ENCODE measurements around the gene MEGF6.

Gene MEGF6

GRCh38 chr1:3611170-3612019 lies at the start of gene MEGF6:
Gene MEGF6 (minus strand): TSS chr1:3611508. CDS start chr1:3611268, 240 bp downstream.
- DNase-seq (ENCODE audit: low read depth in 2 of 2, low spot score in 1 of 2) = peak; percentile 31 to 48

- DNase-seq (ENCODE audit: low read depth in 2 of 2, low spot score in 1 of 2) = no peak
Observed at GRCh38 chr1:3660704-3661103, 49.4 kb upstream of the MEGF6 start.

DNA sequence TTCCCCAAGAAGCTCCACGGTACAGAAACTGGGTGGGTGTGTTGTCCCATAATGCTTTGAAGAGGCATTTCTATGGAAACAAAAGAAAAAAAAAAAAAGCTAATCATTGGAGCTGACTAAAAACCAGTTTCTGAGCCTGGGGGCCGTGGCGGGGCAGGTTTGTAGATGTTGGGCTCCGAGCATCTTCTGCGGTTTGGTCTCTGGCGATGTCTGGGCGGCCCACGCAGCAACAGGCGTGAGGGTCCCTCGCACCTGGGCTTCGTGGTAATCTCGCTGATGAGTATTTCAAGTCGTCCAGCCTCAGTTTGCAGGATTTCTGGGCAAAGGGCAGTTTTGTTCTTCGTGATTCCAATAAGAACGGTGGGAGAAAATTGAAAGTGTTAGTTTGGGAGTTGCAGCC lies 47.8 kb upstream of the MEGF6 start:
- DNase-seq (ENCODE audit: low read depth in 2 of 2, low spot score in 1 of 2) = no peak

GRCh38 chr1:3658231-3658615 lies 46.9 kb upstream of the MEGF6 start:
- DNase-seq (ENCODE audit: low read depth in 2 of 2, low spot score in 1 of 2) = no peak

GRCh38 chr1:3657578-3658230 lies 46.4 kb upstream of the MEGF6 start:
- DNase-seq (ENCODE audit: low read depth in 2 of 2, low spot score in 1 of 2) = no peak

- no peak for DNase-seq (ENCODE audit: low read depth in 2 of 2, low spot score in 1 of 2)
Observed at GRCh38 chr1:3657096-3657475, 45.8 kb upstream of the MEGF6 start.

GRCh38 chr1:3656450-3657095 lies 45.3 kb upstream of the MEGF6 start:
- DNase-seq (ENCODE audit: low read depth in 2 of 2, low spot score in 1 of 2) = no peak

DNA sequence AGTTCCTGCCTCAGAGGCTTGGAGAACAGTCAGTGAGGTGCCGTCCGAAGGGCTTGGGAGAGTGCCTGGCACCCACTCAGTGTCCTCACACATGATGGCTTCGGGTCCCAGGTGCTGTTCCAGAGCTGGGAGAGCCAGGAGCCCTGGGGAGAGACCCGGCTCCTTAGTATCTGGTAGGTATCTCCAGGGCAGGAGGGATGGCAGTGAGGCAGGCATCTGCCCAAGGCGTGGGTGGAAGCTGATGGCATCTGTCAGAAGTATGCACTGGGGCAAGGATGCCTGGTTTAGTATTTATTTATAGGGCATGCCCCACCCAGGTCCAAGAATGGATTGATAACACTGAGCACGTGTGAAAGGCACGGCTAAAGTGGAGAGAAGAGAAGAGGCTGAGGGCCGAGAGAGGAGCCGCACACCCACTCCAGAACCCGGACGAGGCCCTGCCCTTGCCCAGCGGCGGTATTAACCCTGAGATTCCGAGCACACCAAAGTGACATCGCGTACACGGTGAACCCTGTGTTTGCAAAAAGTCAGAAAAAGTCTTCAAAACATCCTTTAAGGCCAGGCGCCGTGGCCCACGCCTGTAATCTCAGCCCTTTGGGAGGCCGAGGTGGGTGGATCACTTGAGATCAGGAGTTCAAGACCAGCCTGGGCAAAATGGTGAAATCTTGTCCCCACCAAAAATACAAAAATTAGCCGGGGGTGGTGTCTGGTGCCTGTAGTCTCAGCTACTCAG lies 43.4 kb upstream of the MEGF6 start:
- DNase-seq (ENCODE audit: low read depth in 2 of 2, low spot score in 1 of 2) = no peak

DNA sequence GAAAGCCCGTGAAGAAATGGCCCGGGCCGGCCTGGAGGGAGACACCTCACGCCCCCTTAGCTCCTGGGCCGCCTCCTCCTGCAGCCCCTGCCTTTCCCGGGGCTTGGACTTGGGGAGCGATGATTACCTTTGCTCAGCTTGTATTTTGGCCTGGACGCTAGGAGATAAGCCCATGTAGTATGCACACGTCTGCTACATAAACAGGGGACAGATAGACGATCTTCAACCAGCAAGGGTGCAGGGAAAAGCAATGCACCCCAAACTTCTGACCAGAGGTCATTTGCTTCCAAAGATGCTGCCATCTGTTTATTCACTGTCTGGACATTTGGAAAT lies 41.9 kb upstream of the MEGF6 start:
- no peak for DNase-seq (ENCODE audit: low read depth in 2 of 2, low spot score in 1 of 2)

- no peak for DNase-seq (ENCODE audit: low read depth in 2 of 2, low spot score in 1 of 2)
Observed at GRCh38 chr1:3652548-3653285, 41.4 kb upstream of the MEGF6 start.

- no peak for DNase-seq (ENCODE audit: low read depth in 2 of 2, low spot score in 1 of 2)
Observed at GRCh38 chr1:3651930-3652547, 40.7 kb upstream of the MEGF6 start, which contains the start of gene TP73. Gene TP73 (plus strand): TSS chr1:3652516. CDS start chr1:3682366, 29,850 bp downstream.

GRCh38 chr1:3651026-3651929 lies 40.0 kb upstream of the MEGF6 start:
- DNase-seq (ENCODE audit: low read depth in 2 of 2, low spot score in 1 of 2) = no peak

DNA sequence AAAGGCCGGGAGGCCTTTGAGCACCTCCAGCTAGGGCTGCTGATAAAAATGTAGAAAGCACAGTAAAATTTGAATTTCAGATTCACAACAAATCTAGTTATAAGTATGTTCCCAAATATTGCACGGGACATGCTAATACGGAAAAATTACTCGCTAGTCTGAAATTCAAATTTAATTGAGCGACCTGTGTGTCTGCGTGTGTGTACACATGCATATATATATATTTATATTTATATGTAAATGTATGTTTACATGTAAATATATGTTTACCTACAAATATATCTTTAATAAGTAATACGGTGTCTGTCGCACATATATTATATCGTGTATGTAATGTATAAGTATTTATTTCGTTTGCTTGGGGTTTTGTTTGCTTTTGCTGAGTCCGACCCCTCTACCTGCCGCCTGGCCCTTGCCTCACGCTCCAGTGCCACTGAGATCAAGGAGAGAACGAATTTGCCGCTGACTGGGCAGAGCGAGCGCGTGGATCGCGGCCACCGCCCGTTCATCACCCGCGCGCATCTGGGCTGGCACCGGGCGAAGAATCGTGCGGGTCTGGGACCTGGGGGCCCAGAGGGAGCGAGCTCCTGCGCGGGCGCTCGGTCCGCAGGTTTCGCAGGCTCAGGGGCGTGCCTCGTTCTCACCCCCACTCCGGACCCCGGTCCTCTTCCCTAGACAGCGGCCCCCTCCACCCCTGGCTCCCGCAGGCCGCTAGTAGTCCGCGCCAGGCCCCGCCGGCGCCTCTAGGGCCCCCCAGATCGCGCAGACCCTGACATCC lies 39.1 kb upstream of the MEGF6 start:
- DNase-seq (ENCODE audit: low read depth in 2 of 2, low spot score in 1 of 2) = no peak

DNA sequence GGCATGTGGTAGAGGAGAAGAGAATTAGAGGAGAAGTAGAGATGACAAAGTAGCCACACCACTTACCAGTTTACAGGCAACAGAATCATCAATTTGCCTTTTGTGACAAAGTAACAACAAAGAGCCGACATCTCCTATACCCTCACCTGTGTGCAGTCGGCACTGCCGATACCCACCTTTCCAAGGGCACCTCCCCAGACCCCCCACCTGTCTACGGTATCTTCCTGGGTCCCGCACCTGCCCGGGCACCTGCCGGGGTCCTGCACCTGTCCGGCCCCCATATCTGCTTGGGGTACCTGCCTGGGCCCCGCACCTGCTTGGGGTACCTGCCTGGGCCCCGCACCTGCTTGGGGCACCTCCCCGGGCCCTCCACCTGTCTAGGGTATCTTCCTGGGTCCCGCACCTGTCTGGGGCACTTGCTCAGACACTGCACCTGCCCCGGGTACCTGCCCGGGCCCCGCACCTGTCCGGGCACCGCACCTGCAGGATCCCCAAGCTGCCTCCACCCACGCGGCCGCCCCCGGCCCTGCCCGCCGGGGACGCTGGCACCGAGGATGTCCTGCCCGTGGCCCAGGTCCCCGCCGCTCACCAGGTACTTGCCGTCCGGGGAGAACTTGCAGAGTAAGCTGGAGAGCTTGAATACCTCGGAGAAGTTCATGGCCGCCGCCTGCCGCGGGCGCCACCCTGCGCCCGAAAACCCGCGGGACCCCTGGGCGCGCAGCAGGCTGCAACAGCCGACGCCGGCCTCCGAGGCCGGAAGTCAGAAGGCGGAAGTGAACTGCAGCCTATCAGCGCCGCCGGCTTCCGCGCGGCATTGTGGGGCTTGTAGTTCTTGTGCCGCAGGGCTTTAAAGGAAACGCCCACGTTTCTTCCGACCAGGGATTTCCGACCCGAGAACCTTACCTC lies 38.3 kb upstream of the MEGF6 start, which contains the start of gene WRAP73:
WRAP73 (minus strand) TSS at position 762 of the 906 bp plus-strand sequence; CDS start at position 658, 104 bp downstream.
- peak; percentile 78 to 83 for DNase-seq (ENCODE audit: low read depth in 2 of 2, low spot score in 1 of 2)

GRCh38 chr1:3646596-3646995 lies 35.3 kb upstream of the MEGF6 start:
- no peak for DNase-seq (ENCODE audit: low read depth in 2 of 2, low spot score in 1 of 2)

GRCh38 chr1:3645666-3646355 lies 34.5 kb upstream of the MEGF6 start:
- DNase-seq (ENCODE audit: low read depth in 2 of 2, low spot score in 1 of 2) = no peak

DNA sequence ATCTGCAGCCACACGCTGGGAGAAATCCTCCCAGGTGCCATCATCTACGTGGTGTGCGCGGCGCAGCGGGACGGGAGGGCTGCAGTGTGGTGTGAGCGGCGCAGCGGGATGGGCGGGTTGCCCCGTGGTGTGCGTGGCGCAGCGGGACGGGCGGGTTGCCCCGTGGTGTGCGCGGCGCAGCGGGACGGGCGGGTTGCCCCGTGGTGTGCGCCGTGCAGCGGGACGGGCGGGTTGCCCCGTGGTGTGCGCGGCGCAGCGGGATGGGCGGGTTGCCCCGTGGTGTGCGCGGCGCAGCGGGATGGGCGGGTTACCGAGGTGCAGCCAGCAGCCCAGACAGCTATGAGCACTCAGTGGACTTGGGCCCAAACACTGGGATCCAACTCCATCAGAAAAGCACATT lies 33.9 kb upstream of the MEGF6 start:
- no peak for DNase-seq (ENCODE audit: low read depth in 2 of 2, low spot score in 1 of 2)
